H9 (cell line): ENCODE measurements around the gene SOX18. TPM values are rescaled to one million over a fixed set of nuclear protein-coding genes. Genes with fewer than 3 reads are reported as not detected.

Experiments used
- DNase-seq: peaks from one replicate; pipeline ENCODE4 v3.0.0-alpha.2; 2017
- H2AFZ ChIP-seq: one replicate; pipeline ENCODE4 v1.6.1; 2013; ENCODE audit warnings: mild to moderate bottlenecking, low read length, control low read depth, moderate library complexity
- H2AK5ac ChIP-seq: 2 replicates; pipeline ENCODE4 v1.6.1; 2013; ENCODE audit warnings: low read length, control low read depth, mixed read lengths; ENCODE audit not compliant: insufficient read length
- H2BK120ac ChIP-seq: one replicate; pipeline ENCODE4 v1.6.1; 2013; ENCODE audit warnings: low read depth, mild to moderate bottlenecking, low read length, control low read depth, inconsistent platforms; ENCODE audit not compliant: poor library complexity, severe bottlenecking
- H2BK12ac ChIP-seq: 2 replicates; pipeline ENCODE4 v1.6.1; 2013; ENCODE audit warnings: low read length, control low read depth, mixed read lengths, low read depth; ENCODE audit not compliant: insufficient read length
- H2BK15ac ChIP-seq: 2 replicates; pipeline ENCODE4 v1.6.1; 2013; ENCODE audit warnings: low read depth, low read length, control low read depth
- H2BK20ac ChIP-seq: one replicate; pipeline ENCODE4 v1.6.1; 2013; ENCODE audit warnings: low read depth, mild to moderate bottlenecking, low read length, control low read depth, inconsistent platforms; ENCODE audit not compliant: poor library complexity, severe bottlenecking
- H2BK5ac ChIP-seq: 2 replicates; pipeline ENCODE4 v1.6.1; 2013; ENCODE audit warnings: low read length, control low read depth, mixed read lengths; ENCODE audit not compliant: insufficient read length
- H3K14ac ChIP-seq: 2 replicates; pipeline ENCODE4 v1.6.1; 2013; ENCODE audit warnings: low read length, control low read depth; ENCODE audit not compliant: insufficient read depth
- H3K18ac ChIP-seq: 2 replicates; pipeline ENCODE4 v1.6.1; 2013; ENCODE audit warnings: low read depth, mild to moderate bottlenecking, mixed read lengths, low read length, control low read depth; ENCODE audit not compliant: insufficient read length
- H3K23ac ChIP-seq: 2 replicates; pipeline ENCODE4 v1.6.1; 2013; ENCODE audit warnings: low read length, control low read depth, mixed read lengths, low read depth; ENCODE audit not compliant: insufficient read length
- H3K23me2 ChIP-seq: 2 replicates; pipeline ENCODE4 v1.6.1; 2013; ENCODE audit warnings: low read depth, mild to moderate bottlenecking, mixed read lengths, low read length, control low read depth; ENCODE audit not compliant: insufficient read length, poor library complexity, severe bottlenecking
- H3K27ac ChIP-seq: 2 replicates; pipeline ENCODE4 v1.5.1; 2013; ENCODE audit warnings: low read length, control low read depth, mixed read lengths, low read depth; ENCODE audit not compliant: insufficient read length
- H3K27me3 ChIP-seq: 2 replicates; pipeline ENCODE4 v1.6.1; 2013; ENCODE audit warnings: low read length, control low read depth, inconsistent platforms; ENCODE audit not compliant: insufficient read depth
- H3K4ac ChIP-seq: 2 replicates; pipeline ENCODE4 v1.6.1; 2013; ENCODE audit warnings: low read depth, mild to moderate bottlenecking, control low read depth, inconsistent platforms, low read length, moderate library complexity
- H3K4me1 ChIP-seq: 2 replicates; pipeline ENCODE4 v1.6.1; 2013; ENCODE audit warnings: low read length, control low read depth, inconsistent platforms; ENCODE audit not compliant: insufficient read depth
- H3K4me2 ChIP-seq: 2 replicates; pipeline ENCODE4 v1.6.1; 2013; ENCODE audit warnings: low read length, control low read depth, mixed read lengths; ENCODE audit not compliant: insufficient read length, insufficient read depth
- H3K56ac ChIP-seq: 2 replicates; pipeline ENCODE4 v1.6.1; 2013; ENCODE audit warnings: low read depth, mild to moderate bottlenecking, mixed read lengths, low read length, control low read depth; ENCODE audit not compliant: insufficient read length
- H3K79me1 ChIP-seq: 2 replicates; pipeline ENCODE4 v1.6.1; 2013; ENCODE audit warnings: low read depth, mild to moderate bottlenecking, moderate library complexity, low read length, control low read depth, inconsistent platforms; ENCODE audit not compliant: insufficient read depth, poor library complexity, severe bottlenecking
- H3K79me2 ChIP-seq: 2 replicates; pipeline ENCODE4 v1.6.1; 2013; ENCODE audit warnings: low read length, control low read depth, inconsistent platforms; ENCODE audit not compliant: insufficient read depth
- H3K9ac ChIP-seq: 2 replicates; pipeline ENCODE4 v1.6.1; 2013; ENCODE audit warnings: low read length, control low read depth, mixed read lengths; ENCODE audit not compliant: insufficient read length; ENCODE audit errors: extremely low read depth
- H3K9me3 ChIP-seq: one replicate; pipeline ENCODE4 v1.6.1; 2013; ENCODE audit warnings: low read depth, low read length, inconsistent platforms; ENCODE audit not compliant: control insufficient read depth
- H3T11ph ChIP-seq: one replicate; pipeline ENCODE4 v1.6.1; 2013; ENCODE audit warnings: mild to moderate bottlenecking, low read length, control low read depth, inconsistent platforms
- H4K20me1 ChIP-seq: one replicate; pipeline ENCODE4 v1.6.1; 2013; ENCODE audit not compliant: control insufficient read depth, insufficient read length, insufficient read depth
- H4K5ac ChIP-seq: 2 replicates; pipeline ENCODE4 v1.6.1; 2013; ENCODE audit warnings: low read depth, mild to moderate bottlenecking, mixed read lengths, low read length, control low read depth; ENCODE audit not compliant: insufficient read length
- H4K8ac ChIP-seq: replicated peaks from 2 replicates; pipeline ENCODE4 v1.6.1; 2013; ENCODE audit warnings: low read length, control low read depth, mixed read lengths, low read depth; ENCODE audit not compliant: insufficient read length
- H4K91ac ChIP-seq: 2 replicates; pipeline ENCODE4 v1.6.1; 2013; ENCODE audit warnings: low read depth, mild to moderate bottlenecking, moderate library complexity, mixed read lengths, low read length, control low read depth; ENCODE audit not compliant: insufficient read length
- H3K27ac Mint-ChIP-seq, 3 experiments: 2 replicates in 2 of 3; 3 replicates in 1 of 3; pipeline ENCODE4 v1.8.0; 2020 to 2021; ENCODE audit warnings: mixed read lengths in 3 of 3, mild to moderate bottlenecking in 1 of 3, moderate library complexity in 1 of 3
- H3K27me3 Mint-ChIP-seq: 2 replicates; pipeline ENCODE4 v1.8.0; 2021; ENCODE audit warnings: low read depth, mild to moderate bottlenecking, moderate library complexity, mixed read lengths
- H3K36me3 Mint-ChIP-seq, 3 experiments: 2 replicates in 2 of 3; 3 replicates in 1 of 3; pipeline ENCODE4 v1.8.0; 2020 to 2021; ENCODE audit warnings: low read depth in 3 of 3, mixed read lengths in 3 of 3; ENCODE audit not compliant: insufficient read depth in 1 of 3
- H3K4me1 Mint-ChIP-seq, 2 experiments: 2 replicates each; pipeline ENCODE4 v1.8.0; 2020; ENCODE audit warnings: mixed read lengths in 2 of 2
- H3K4me3 Mint-ChIP-seq, 2 experiments: 2 replicates in 1 of 2; 3 replicates in 1 of 2; pipeline ENCODE4 v1.8.0; 2020 to 2021; ENCODE audit warnings: mild to moderate bottlenecking in 2 of 2, mixed read lengths in 2 of 2, moderate library complexity in 1 of 2
- H3K9me3 Mint-ChIP-seq, 2 experiments: 2 replicates in 1 of 2; 3 replicates in 1 of 2; pipeline ENCODE4 v1.8.0; 2020; ENCODE audit warnings: mild to moderate bottlenecking in 2 of 2, mixed read lengths in 2 of 2, moderate library complexity in 1 of 2
- CTCF ChIP-seq: fragments of 200-600 bp; sonication (generic); conservative IDR thresholded peaks from 3 replicates; pipeline ENCODE4 v1.8.0; 2021; ENCODE audit warnings: antibody characterized with exemption, mild to moderate bottlenecking
- WGBS: extraction: QIAGEN DNeasy Blood & Tissue Kit; methylation state at CpG from one replicate; pipeline ENCODE4 v1.1.7; 2013; ENCODE audit warnings: missing lambda C conversion rate, low lambda C conversion rate, mixed read lengths; ENCODE audit not compliant: insufficient read length; ENCODE audit errors: extremely low coverage; 5-methylcytosine and 5-hydroxymethylcytosine counted together
- total RNA-seq: library from RNA; stranded (reverse); gene quantifications from 2 replicates; pipeline ENCODE4 v1.2.1, GENCODE V29; 2021

Gene SOX18
- total RNA-seq, 1 experiment from 2014 or later: 2.0 TPM

DNA sequence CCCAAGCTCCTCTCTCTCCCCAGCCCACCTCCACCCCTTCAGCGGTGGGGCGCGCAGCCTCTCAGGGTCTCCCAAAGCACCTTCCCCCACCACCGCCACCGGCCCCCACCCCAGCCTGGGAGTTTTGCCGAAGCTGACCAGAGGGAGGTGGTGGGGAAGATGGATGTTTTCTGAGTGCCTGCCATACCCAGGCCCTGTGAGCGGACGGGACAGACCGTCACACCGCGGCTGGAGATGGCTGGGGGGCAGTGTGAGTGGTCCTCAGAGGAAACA lies 7.7 kb downstream of the SOX18 start:
- H3K27me3 Mint-ChIP-seq: peaks cover 77% of the 10 kb centered on the region
- H3K27me3 ChIP-seq: peaks cover 21% of the 10 kb centered on the region; the same call in 1 of the 2 replicates
- H3K27ac Mint-ChIP-seq: no peak overlapping the region

More for the DNA sequence above, 7.7 kb downstream of the SOX18 start:
- Histone ChIP-seq H4K5ac (no peak overlapping the region), H3T11ph (no peak overlapping the region), H3K9me3 (no peaks in the 10 kb centered on the region), H3K18ac (no peak overlapping the region), H3K14ac (no peak overlapping the region), H3K56ac (no peak overlapping the region), H4K8ac (no peak overlapping the region), H2AK5ac (no peak overlapping the region), H3K4me2 (peak overlapping the region; percentile 65), H3K79me1 (no peaks in the 10 kb centered on the region), H2AFZ (no peak overlapping the region), H3K27ac (no peak overlapping the region), H3K4me1 (peaks cover 5% of the 10 kb centered on the region; the same call in 1 of the 2 replicates), H2BK12ac (no peak overlapping the region), H2BK5ac (no peak overlapping the region), H3K4ac (no peak overlapping the region), H3K23me2 (peaks cover 14% of the 10 kb centered on the region), H3K9ac (no peak overlapping the region), H4K91ac (no peak overlapping the region), H3K23ac (no peak overlapping the region), H4K20me1 (no peaks in the 10 kb centered on the region), H2BK15ac (no peak overlapping the region), H2BK120ac (no peak overlapping the region), H2BK20ac (no peak overlapping the region), H3K79me2 (no peaks in the 10 kb centered on the region)
- TF ChIP-seq CTCF: no peak
- Mint-ChIP-seq H3K9me3 (peaks cover under 1 to 2% of the 10 kb centered on the region in 2 experiments; a peak in 2 of 5 replicates), H3K4me3 (peak overlapping the region in 1 of 2 experiments; percentile 46; a peak in 1 of 5 replicates), H3K36me3 (peaks cover 0 to under 1% (median 0%) of the 10 kb centered on the region in 3 experiments; a peak in 2 of 7 replicates), H3K4me1 (peaks cover 22 to 28% of the 10 kb centered on the region in 2 experiments)
- no peak for DNase-seq
- no CpG with 5 or more reads among the region's 11 CpGs for WGBS
